Activated naive CD4-positive, alpha-beta T cell treated with anti-CD3 and anti-CD28 coated beads for 36 hours (primary cell): ENCODE measurements around the gene KDM4C. TPM values are rescaled to one million over a fixed set of nuclear protein-coding genes. Genes with fewer than 3 reads are reported as not detected.
"Not testable (repeated sequence)": the region's sequence is repeated elsewhere in the genome, so short reads cannot be mapped to it uniquely, and the experiment has no call there.

Experiments used
- CTCF ChIA-PET: fragments of 350-600 bp; sonication (Branson Sonifier 250); formaldehyde crosslinking; loops from one replicate; lab custom pipeline; 2021; ENCODE audit warnings: antibody characterized with exemption; lab: Charles Lee
- DNase-seq: peaks from one replicate; pipeline ENCODE4 v3.0.0-alpha.2; 2020
- H3K27ac Mint-ChIP-seq: one replicate; pipeline ENCODE4 v1.8.0; 2021; ENCODE audit warnings: mild to moderate bottlenecking, mixed read lengths
- H3K27me3 Mint-ChIP-seq: one replicate; pipeline ENCODE4 v1.8.0; 2021; ENCODE audit warnings: low read depth, mixed read lengths
- H3K36me3 Mint-ChIP-seq: one replicate; pipeline ENCODE4 v1.8.0; 2021; ENCODE audit warnings: low read depth, mixed read lengths
- H3K4me1 Mint-ChIP-seq: one replicate; pipeline ENCODE4 v1.8.0; 2021; ENCODE audit warnings: low read depth, mixed read lengths
- H3K4me3 Mint-ChIP-seq: one replicate; pipeline ENCODE4 v1.8.0; 2021; ENCODE audit warnings: mild to moderate bottlenecking, moderate library complexity, mixed read lengths
- H3K9me3 Mint-ChIP-seq: one replicate; pipeline ENCODE4 v1.8.0; 2021; ENCODE audit warnings: mixed read lengths
- intact Hi-C: fragments of 100-400 bp; cut with micrococcal nuclease; formaldehyde crosslinking; loops from one replicate; pipeline ENCODE4 v1.15.1; 2023
- total RNA-seq, 2 experiments: library from RNA; stranded (reverse); gene quantifications; one replicate each; pipeline ENCODE4 v1.2.3, GENCODE V29; 2021

The KDM4C gene
- total RNA-seq, 2 experiments from 2014 or later, result 27.4 to 28.9 TPM

DNA sequence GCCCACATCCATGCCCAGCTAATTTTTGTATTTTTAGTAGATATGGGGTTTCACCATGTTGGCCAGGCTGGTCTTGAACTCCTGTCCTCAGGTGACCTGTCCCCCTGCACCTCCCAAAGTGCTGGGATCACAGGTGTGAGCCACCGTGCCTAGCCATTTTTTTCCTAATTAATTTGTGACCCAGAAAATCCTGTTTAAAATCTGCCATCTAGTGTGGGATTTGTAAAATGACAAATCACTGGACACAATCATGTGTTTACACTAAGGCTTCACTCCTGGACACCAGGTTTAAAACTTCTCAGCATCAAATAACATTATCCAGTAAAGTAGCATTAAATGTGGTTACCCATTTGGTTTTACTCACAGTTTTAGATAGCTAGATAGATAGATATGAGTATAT, 18.6 kb upstream of the KDM4C start:
- Mint-ChIP-seq H3K4me3 (no peak overlapping the region), H3K27me3 (no peaks in the 10 kb centered on the region), H3K27ac (no peak overlapping the region), H3K9me3 (no peaks in the 10 kb centered on the region), H3K4me1 (no peaks in the 10 kb centered on the region), H3K36me3 (no peaks in the 10 kb centered on the region)
- DNase-seq, result no peak
- intact Hi-C loops, result loop anchor here (1.0 to 2.0 kb wide), 2 partner anchors 154 to 384 kb away; no protein-coding TSS in a partner anchor
- CTCF ChIA-PET, result interaction anchor here (0.6 to 2.1 kb wide), 4 partner anchors 21 to 770 kb away, joined by 3 to 7 read pairs (median 4); no protein-coding TSS in a partner anchor

DNA sequence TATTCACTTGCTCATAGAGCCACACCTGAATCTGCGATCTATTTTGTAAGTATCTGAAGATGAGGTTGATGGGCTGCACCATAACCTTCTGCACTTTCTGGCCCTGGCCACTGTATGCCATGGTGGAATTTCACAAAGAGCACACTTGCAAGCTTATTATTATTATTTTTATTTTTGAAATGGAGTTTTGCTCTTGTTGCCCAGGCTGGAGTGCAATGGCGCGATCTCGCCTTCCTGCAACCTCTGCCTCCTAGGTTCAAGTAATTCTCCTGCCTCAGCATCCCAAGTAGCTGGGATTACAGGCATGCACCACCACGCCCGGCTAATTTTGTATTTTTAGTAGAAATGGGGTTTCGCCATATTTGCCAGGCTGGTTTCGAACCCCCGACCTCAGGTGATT, 8.9 kb upstream of the KDM4C start:
- intact Hi-C loops, H3K9me3 Mint-ChIP-seq, H3K27ac Mint-ChIP-seq, H3K27me3 Mint-ChIP-seq, H3K36me3 Mint-ChIP-seq, DNase-seq, CTCF ChIA-PET, H3K4me3 Mint-ChIP-seq: not testable (repeated sequence)
- peaks cover 13% of the 10 kb centered on the region for H3K4me1 Mint-ChIP-seq

DNA sequence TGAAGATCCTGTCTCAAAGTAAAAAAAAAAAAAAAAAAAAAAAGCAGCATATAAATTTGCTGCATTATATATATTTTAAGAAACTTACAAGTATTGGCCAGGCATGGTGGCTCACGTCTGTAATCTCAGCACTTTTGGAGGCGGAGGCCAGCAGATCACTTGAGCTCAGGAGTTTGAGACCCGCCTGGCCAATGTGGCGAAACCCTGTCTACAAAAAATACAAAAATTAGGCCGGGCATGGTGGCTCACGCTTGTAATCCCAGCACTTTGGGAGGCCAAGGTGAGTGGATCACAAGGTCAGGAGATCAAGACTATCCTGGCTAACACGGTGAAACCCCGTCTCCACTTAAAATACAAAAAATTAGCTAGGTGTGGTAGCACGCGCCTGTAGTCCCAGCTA, 2.9 kb upstream of the KDM4C start:
- not testable (repeated sequence) for H3K4me3 Mint-ChIP-seq, H3K36me3 Mint-ChIP-seq, DNase-seq, H3K9me3 Mint-ChIP-seq, H3K27me3 Mint-ChIP-seq
- intact Hi-C loops, result loop anchor here (5.0 to 10.0 kb wide), 8 partner anchors 542 to 1770 kb away; partner anchors contain the start of genes DMAC1, ERMP1, JAK2 and RIC1
- Mint-ChIP-seq H3K4me1 (peaks cover 20% of the 10 kb centered on the region), H3K27ac (peak overlapping the region; percentile 36)
- CTCF ChIA-PET, result interaction anchor here (1.3 kb wide), 1 partner anchor 18 kb away, joined by 3 read pairs; no protein-coding TSS in a partner anchor

DNA sequence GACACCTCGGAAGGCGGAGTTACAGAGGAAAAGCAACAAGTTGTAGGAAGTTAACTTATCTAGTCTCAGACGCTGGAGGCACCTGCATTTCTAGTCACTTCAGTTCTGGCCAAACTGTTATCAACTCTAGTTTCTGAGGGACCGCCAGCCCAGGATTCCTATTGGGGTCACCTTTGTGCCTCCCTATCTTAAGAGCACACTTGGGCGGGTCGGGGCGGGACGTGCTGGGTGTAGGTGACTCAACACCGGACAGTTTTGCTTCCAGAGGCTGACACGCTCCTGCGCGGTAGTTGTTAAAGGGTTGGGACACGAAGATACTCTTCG, 679 bp upstream of the KDM4C start:
- Mint-ChIP-seq H3K27me3 (no peaks in the 10 kb centered on the region), H3K9me3 (no peaks in the 10 kb centered on the region), H3K4me1 (peaks cover 22% of the 10 kb centered on the region), H3K27ac (peak overlapping the region; percentile 99), H3K4me3 (peak overlapping the region; percentile 86), H3K36me3 (no peaks in the 10 kb centered on the region)
- DNase-seq, result peak; percentile 86
- CTCF ChIA-PET, result no interaction called here
- intact Hi-C loops, result loop anchor here (1.0 to 10.0 kb wide), 16 partner anchors 23 to 1964 kb away; partner anchors contain the start of genes DMAC1, ERMP1, JAK2 and RCL1

DNA sequence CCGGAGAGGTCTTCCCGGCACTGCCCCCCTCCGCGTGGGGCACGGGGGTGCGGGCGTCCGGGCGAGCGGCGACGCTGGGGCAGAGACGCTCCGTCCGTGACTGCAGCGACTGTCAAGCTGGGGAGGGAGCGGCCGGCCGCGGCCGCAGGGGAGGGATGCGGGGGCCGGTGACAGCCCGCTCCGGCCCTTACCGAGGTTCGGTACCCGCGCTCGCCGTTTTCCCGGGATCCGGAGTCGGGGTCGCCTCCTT, 400 bp downstream of the KDM4C start:
- Mint-ChIP-seq H3K4me3 (peak overlapping the region; percentile 86), H3K9me3 (peaks cover 2% of the 10 kb centered on the region), H3K4me1 (peaks cover 30% of the 10 kb centered on the region), H3K36me3 (peaks cover 2% of the 10 kb centered on the region), H3K27ac (peak overlapping the region; percentile 99), H3K27me3 (no peaks in the 10 kb centered on the region)
- CTCF ChIA-PET, result no interaction called here
- intact Hi-C loops, result loop anchor here (2.0 to 10.0 kb wide), 9 partner anchors 19 to 1773 kb away; partner anchors contain the start of genes DMAC1, ERMP1, JAK2 and RIC1
- no peak for DNase-seq

DNA sequence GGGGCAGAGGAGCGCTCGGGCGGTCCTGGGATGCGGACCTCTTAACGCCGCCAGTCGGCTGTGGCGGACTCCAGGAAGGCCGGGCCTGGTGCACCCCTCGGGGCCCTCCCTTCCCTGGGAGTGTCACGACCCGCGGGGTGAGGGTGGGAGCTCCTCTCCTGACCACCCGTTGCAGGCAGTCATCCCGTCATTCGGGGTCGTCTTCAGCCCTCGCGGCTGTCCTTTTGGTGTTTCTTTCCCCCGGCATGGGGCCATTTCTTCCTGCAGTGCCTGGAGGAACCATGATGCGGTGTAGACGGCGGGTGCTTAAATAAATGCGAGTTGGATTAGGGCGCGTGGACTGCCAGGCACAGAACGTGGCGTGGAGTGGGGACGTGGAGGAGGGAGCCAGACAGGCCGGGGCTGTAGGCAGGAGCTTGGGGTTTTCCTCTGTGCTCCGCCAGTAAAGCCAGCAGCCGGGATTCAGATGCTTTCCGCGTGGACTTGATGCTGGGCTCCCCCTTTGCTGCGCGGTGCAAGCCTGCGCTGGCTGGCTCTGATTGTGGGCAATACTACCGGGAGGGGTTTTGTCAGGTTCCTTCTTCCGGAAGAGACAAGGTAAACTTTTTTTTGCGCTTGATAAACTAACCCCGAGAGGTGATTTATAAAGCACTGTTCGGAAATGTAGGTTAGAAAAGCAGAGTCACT, 868 bp downstream of the KDM4C start:
- peaks cover 35% of the 10 kb centered on the region for H3K4me1 Mint-ChIP-seq
- DNase-seq, result peak; percentile 70
- CTCF ChIA-PET, result no interaction called here

DNA sequence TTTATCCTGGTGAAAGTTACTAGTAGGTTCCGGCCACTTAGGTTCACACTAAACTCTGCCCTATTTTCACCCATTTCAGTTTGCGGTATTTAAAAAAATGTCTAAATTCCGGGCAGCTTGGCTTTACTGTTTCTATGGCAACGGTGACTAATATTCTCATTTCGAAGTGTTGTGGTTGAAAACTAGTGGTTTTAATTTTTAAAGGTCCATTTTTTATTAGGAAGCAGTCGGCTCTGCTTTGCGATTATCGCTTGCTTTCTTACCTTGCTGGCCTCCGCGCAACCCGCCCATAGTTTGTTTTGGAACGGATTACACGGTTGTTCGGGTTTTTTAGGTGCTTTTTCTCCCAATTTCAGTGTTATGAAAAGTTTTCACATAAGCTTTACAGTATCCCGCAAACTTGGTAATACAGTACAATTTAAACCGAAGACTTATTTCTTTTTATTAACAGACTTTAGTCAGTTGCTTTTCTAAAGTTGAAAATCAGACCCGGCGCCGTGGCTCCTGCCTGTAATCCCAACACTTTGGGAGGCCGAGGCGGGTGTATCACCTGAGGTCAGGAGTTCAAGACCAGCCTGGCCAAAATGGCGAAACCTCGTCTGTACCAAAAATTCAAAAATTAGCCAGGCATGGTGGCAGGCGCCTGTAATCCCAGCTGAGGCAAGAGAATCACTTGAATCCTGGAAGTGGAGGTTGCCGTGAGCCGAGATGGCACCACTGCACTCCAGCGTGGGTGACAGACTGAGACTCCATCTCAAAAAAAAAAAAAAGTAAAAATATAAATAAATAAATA, 1.6 kb downstream of the KDM4C start:
- Mint-ChIP-seq H3K27me3 (no peaks in the 10 kb centered on the region), H3K36me3 (peaks cover 5% of the 10 kb centered on the region), H3K4me1 (peaks cover 43% of the 10 kb centered on the region), H3K9me3 (peaks cover 5% of the 10 kb centered on the region), H3K4me3 (peak overlapping the region; percentile 86), H3K27ac (peak overlapping the region; percentile 85)
- peak; percentile 30 for DNase-seq
- intact Hi-C loops, result loop anchor here (2.0 to 10.0 kb wide), 9 partner anchors 17 to 1775 kb away; partner anchors contain the start of genes DMAC1, ERMP1, JAK2 and RIC1
- CTCF ChIA-PET, result interaction anchor here (0.7 kb wide), 1 partner anchor 20 kb away, joined by 3 read pairs; no protein-coding TSS in a partner anchor

More for the DNA sequence above, 868 bp downstream of the KDM4C start:
- peak overlapping the region; percentile 86 for H3K4me3 Mint-ChIP-seq
- peak overlapping the region; percentile 85 for H3K27ac Mint-ChIP-seq
- H3K27me3 Mint-ChIP-seq, result no peaks in the 10 kb centered on the region
- H3K36me3 Mint-ChIP-seq, result peaks cover 5% of the 10 kb centered on the region
- intact Hi-C loops, result loop anchor here (2.0 to 10.0 kb wide), 9 partner anchors 18 to 1774 kb away; partner anchors contain the start of genes DMAC1, ERMP1, JAK2 and RIC1
- peaks cover 5% of the 10 kb centered on the region for H3K9me3 Mint-ChIP-seq

DNA sequence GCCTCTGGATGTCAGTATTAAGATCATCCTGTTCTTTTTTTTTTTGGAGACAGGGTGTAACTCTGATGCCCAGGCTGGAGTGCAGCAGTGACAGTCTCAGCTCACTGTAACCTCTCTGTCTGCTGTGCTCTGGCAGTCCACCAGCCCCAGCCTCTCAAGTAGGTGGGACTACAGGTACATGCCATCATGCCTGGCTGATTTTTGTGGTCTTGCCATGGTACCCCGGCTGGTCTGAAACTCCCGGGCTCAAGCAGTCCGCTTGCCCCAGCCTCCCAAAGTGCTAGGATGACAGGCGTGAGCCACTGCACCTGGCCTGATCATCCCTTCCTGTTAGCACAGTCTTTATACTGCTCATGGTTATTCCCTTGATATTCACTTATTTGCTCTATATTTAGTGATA, 3.5 kb downstream of the KDM4C start:
- H3K4me1 Mint-ChIP-seq, result peaks cover 55% of the 10 kb centered on the region
- H3K36me3 Mint-ChIP-seq, result peaks cover 5% of the 10 kb centered on the region
- intact Hi-C loops, result no loop called here
- H3K4me3 Mint-ChIP-seq, result no peak overlapping the region
- DNase-seq, result no peak
- no peaks in the 10 kb centered on the region for H3K27me3 Mint-ChIP-seq
- CTCF ChIA-PET, result no interaction called here
- peaks cover 5% of the 10 kb centered on the region for H3K9me3 Mint-ChIP-seq
- no peak overlapping the region for H3K27ac Mint-ChIP-seq

DNA sequence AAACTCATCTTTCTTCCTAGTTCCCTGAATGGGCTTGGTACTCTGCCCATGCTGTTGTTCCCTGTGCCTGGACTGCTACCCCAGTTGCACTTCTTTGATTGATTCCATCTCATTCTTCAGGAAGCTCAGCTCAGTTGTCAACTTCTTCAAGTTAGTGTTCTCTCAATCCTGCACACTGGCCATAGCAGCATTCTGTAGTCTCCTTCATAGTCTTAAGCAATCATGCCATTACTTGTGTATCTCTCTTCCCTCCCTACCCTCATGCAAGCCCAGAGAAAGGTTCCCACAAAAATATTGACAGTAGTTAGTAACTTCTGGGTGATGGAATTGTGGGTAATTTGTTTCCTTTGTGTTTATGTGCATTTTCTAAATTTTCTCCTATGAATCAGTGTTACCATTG, 5.5 kb downstream of the KDM4C start:
- CTCF ChIA-PET, result no interaction called here
- no peak for DNase-seq
- no peaks in the 10 kb centered on the region for H3K27me3 Mint-ChIP-seq
- intact Hi-C loops, result no loop called here
- H3K27ac Mint-ChIP-seq, result peak overlapping the region; percentile 6
- H3K9me3 Mint-ChIP-seq, result peaks cover 5% of the 10 kb centered on the region
- peaks cover 5% of the 10 kb centered on the region for H3K36me3 Mint-ChIP-seq
- H3K4me1 Mint-ChIP-seq, result peaks cover 65% of the 10 kb centered on the region
- no peak overlapping the region for H3K4me3 Mint-ChIP-seq

DNA sequence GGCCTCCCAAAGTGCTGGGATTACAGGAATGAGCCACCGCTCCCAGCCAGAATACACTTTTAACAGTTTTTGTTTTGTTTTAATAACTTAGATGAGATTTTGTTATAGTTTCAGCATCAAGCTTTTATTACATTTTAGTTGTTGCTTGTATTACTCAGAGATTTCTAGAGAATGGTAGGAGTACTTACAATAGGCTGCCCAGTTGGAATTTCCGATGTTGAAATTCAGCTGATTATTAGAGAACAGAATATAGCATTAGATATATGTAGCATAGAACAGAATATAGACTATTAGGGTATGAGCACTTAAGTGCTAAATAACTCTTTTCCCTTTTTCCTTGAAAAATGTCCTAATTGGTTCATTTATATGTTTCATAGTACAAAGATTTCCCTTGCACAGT, 6.2 kb downstream of the KDM4C start:
- peaks cover 5% of the 10 kb centered on the region for H3K9me3 Mint-ChIP-seq
- no peak overlapping the region for H3K4me3 Mint-ChIP-seq
- intact Hi-C loops, result no loop called here
- H3K36me3 Mint-ChIP-seq, result peaks cover 5% of the 10 kb centered on the region
- no peaks in the 10 kb centered on the region for H3K27me3 Mint-ChIP-seq
- DNase-seq, result no peak
- no peak overlapping the region for H3K27ac Mint-ChIP-seq
- H3K4me1 Mint-ChIP-seq, result peaks cover 72% of the 10 kb centered on the region
- CTCF ChIA-PET, result no interaction called here

DNA sequence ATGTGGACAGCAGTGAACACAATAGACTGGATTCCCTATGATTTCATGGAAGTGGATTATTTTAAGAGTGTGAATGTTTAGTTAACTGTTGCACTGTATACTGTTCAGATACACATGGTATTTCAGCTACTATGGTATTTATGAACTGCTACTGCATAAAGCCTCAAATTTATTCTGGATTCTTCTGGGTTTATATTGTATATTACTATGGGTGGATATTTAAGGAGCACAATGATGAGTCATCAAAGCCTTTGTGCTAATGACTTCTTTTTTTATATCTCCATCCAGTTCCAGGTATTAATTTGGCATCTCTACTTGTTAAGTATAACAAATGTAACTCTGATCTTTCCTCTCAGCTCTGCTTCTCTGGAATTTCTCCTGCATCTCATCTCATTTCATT, 6.8 kb downstream of the KDM4C start:
- intact Hi-C loops, result no loop called here
- peaks cover 5% of the 10 kb centered on the region for H3K9me3 Mint-ChIP-seq
- peaks cover 74% of the 10 kb centered on the region for H3K4me1 Mint-ChIP-seq
- CTCF ChIA-PET, result interaction anchor here (0.9 to 1.2 kb wide), 2 partner anchors 16 to 20 kb away, joined by 3 to 4 read pairs; no protein-coding TSS in a partner anchor
- peaks cover 5% of the 10 kb centered on the region for H3K36me3 Mint-ChIP-seq
- no peaks in the 10 kb centered on the region for H3K27me3 Mint-ChIP-seq
- no peak overlapping the region for H3K27ac Mint-ChIP-seq
- DNase-seq, result no peak
- H3K4me3 Mint-ChIP-seq, result no peak overlapping the region

DNA sequence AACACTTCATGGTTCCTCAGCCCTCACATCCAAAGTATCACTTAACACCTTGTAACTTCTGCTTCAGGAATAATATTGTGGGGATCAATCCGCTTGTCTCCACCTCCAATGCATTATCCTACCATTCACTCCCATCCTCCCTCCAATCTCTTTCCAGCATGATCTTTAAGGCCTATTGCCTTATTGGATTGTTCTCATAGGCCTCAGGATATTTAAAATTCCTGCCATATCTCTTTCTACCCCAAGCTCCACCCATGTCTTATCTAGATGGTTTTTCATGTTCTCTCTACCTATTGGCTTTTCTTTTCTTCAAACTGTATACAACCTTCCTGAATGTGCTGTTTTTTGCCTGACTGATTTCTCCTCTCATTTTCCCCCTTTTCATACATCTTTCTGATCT, 7.2 kb downstream of the KDM4C start:
- Mint-ChIP-seq H3K27ac (peak overlapping the region; percentile 18), H3K9me3 (peaks cover 5% of the 10 kb centered on the region), H3K4me1 (peaks cover 75% of the 10 kb centered on the region), H3K4me3 (no peak overlapping the region), H3K27me3 (no peaks in the 10 kb centered on the region), H3K36me3 (peaks cover 5% of the 10 kb centered on the region)
- intact Hi-C loops, result no loop called here
- DNase-seq, result no peak
- CTCF ChIA-PET, result interaction anchor here (0.9 to 1.2 kb wide), 2 partner anchors 15 to 20 kb away, joined by 3 to 4 read pairs; no protein-coding TSS in a partner anchor
